Islet of Langerhans (tissue), 1 donor: ENCODE measurements around the gene PDE7B.

ENCODE experiments used
- FAIRE-seq: peaks from one replicate; lab custom pipeline; 2011; peaks lifted over from hg19 to GRCh38; lab: Jason Lieb, UNC

PDE7B gene

DNA sequence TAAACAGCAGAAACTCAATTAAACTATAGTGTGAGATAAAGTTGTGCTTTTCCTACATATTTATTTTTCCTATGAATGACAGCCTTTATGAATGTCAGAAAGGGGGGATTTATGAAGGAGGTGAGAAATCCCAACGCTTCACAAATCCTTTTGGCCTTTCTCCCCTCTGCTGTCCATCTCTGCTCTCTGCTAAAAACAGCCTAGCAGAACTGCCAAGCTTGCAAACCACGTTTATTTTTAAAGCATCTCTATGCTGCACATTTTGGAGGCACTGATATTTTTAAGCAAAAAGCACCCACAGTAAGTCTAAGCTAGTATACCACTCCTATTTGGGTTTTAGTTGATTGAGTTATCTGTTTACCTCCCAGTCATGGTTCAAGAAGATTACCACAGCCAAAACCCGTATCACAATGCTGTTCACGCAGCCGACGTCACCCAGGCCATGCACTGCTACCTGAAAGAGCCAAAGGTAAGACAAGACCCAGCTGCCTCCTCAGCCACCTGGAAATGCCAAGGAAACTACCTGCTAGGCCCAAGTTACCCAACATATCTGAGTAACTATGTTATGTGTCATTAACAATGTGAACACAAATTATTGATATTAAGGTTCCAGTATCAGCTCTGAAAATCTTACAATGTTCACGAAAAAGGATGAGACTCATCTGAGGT, 302.3 kb downstream of the PDE7B start:
- FAIRE-seq, result no peak

DNA sequence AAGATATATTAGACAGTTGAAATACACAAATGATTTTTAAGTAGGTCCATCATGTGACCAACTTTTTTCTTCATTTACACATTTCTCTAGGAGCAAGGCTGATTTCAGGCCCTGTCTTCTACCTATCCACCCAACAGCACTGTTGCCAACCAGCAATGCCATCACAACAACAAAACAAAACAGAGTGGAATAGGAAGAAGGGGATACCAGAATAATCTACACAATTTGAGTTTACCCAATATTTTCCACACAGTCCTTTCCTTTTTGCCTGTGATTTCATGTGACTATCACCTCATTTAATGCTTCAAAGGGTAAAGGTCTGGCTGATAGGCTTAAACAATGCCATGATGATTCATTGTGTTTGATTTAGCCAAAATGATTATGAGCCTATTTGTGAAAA, 303.7 kb downstream of the PDE7B start:
- FAIRE-seq, result no peak

DNA sequence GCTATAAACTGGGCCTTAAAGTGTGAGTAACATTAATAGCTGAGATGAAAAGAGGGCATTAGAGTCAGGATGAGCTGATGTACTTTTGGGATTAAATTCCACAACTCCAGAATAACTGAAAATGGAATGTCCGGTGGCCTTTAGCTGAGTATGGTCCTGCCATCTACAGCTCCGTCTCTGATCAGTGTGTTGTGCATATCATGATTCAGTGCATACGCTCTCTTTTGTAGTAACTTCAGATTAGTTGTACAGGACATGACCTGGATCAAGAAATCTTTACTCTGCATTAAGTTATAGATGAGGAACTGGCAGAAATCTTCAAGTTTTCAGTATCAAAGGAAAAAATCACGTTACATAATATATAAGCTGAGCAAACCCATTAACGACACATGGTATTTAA, 306.2 kb downstream of the PDE7B start:
- no peak for FAIRE-seq

DNA sequence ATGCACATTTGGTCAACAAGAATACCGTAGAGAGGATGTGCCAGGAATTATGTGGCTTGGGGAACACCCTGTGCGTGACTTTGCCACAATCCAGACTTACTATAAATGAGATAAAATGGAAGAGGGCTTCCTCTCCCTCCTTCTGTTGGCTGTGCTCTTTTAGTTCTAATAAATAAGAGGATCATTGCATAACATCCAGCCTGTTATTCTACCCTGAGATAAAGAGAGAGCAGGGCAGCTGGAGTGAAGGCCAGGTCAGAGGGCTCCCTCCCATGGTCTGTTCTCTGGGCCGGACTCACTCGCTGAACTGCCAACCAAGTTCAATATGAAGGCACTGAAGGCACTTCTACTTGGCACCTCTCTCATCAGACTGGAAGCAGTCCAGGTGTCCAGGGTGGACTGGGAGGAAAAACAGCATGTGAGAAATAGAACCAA, 306.9 kb downstream of the PDE7B start:
- no peak for FAIRE-seq

DNA sequence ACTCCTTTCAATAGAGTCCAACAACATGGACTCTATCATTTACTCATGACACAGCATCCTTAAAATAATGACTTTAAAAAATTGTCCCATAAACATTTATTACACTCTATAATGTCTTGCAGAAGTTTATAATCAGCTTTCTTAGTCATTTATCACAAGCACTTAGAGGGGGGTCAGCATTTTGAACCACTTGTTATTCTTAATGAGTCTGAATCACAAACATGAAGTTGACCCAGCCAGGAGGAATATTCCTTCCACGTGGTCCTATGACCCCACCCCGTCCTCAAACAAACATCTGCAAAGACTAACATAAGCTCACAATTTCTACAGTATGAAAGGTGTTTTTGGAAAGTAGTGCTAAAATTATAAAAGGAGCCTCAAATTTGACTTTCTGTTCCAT, 307.5 kb downstream of the PDE7B start:
- no peak for FAIRE-seq

DNA sequence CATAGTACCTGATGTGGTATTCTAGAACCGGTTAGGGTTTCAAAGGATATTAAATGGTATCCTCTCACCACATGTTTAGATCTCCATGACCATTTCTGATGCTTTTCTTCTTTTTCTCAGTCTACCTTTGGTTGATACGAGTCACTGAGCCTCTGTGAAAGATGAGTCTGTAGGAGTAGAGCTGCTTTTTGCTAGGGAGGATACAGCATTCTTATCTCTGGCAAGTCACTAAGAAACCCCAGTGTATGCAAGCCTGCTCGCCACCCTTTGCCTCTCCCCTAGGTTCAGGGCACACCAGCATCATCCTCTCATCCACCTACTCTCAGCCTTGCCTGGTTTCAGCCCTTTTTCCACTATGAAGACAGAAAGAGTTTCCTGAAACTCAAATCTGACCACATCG, 308.7 kb downstream of the PDE7B start:
- no peak for FAIRE-seq

DNA sequence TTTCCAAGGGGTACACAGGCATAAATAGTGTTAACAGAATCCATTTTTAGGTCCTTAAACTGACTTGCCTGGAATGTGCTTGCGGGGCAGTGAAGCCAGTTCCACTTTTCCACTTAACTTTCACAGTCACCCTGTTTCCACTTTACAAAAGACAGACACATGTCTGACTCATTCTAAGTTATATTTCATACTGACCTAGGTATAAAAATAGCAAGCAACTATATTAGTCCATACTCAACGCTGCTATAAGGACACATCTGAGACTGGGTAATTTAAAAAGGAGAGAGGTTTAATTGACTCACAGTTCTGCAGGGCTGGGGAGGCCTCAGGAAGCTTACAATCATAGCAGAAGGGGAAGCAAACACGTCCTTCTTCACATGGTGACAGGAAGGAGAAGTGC, 310.4 kb downstream of the PDE7B start:
- FAIRE-seq, result no peak

DNA sequence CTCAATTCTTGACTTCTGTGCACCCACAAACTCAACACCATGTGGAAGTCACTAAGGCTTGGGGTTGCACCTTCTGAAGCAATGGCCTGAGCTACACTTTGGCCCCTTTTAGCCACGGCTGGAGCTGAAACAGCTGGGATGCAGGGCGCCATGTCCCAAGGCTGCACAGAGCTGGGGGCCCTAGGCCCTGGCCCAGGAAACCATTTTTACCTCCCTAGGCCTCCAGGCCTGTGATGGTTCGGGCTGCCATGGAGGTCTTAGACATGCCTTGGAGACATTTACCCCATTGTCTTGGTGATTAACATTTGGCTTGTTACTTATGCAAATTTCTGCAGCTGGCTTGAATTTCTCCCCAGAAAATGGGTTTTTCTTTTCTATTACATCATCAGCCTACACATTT, 311.8 kb downstream of the PDE7B start:
- FAIRE-seq, result no peak

DNA sequence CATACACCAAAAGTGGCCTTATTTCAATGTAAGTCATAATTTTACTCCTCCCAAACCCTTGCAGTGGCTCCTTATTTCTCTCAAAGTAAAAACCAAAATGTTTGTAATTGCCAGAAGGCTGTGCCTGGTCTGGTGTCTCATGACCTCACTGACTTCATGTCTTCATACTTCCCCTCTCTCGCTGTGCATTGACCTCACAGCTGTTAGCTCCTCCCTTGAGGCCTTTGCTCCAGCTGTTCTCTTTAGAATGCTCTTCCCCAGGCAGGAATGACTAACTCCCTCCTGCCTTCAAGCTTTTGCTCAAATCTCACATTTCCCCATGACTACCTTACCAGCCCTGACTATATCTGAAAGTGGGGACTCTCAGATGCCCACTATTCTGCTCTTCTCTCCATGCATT, 315.3 kb downstream of the PDE7B start:
- no peak for FAIRE-seq

DNA sequence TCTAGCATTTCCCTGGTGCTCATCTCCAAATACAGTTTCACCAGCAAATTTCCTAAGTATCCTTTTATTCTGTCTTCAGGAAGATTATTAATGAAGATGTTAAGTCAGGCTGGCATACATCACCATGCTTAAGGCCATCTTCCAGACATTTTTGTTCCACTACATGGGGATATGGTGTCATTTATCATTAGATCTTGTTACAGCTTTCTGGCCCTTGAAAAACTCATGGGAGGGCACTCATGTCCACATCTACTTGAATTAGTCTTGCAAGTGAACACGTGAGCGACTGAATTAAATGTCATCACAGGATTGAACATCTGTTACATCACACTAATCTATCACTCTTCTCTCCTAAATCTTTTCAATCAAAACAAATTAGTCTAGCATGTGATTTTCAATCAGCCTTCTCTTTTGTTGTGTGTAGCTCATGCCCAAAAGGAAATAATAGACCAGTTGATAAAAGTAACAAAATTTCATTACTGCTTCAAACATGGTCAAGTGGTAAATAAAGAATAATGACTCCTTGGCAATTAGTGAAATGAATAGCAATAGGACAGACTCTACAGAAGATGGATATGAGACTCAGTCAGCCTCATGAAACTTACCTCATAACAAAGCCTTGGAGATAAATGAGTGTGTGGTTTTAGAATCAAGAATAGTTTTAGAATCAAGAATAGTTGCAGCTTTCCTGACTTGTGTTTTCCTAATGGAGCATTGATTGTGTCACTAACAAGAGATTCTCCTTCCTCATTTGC, 318.1 kb downstream of the PDE7B start:
- no peak for FAIRE-seq

DNA sequence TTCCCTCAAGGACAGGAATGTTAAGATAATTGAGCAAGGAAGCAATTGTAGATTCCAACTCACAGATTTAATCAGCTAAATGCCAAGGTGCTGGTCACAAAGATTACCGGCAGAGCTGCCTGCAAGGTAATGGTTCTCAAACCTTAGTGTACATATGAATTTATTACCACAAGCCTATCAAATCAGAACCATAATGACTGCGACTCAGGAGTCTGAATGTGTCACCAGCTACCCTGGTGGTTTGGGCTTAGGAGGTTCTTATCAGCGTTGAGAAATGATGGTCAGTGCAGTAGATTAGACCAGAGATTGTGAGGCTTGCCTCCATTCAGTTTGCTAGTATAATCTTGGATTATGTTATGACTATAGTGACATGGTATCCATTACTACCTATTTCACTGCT, 319.7 kb downstream of the PDE7B start:
- FAIRE-seq, result no peak

DNA sequence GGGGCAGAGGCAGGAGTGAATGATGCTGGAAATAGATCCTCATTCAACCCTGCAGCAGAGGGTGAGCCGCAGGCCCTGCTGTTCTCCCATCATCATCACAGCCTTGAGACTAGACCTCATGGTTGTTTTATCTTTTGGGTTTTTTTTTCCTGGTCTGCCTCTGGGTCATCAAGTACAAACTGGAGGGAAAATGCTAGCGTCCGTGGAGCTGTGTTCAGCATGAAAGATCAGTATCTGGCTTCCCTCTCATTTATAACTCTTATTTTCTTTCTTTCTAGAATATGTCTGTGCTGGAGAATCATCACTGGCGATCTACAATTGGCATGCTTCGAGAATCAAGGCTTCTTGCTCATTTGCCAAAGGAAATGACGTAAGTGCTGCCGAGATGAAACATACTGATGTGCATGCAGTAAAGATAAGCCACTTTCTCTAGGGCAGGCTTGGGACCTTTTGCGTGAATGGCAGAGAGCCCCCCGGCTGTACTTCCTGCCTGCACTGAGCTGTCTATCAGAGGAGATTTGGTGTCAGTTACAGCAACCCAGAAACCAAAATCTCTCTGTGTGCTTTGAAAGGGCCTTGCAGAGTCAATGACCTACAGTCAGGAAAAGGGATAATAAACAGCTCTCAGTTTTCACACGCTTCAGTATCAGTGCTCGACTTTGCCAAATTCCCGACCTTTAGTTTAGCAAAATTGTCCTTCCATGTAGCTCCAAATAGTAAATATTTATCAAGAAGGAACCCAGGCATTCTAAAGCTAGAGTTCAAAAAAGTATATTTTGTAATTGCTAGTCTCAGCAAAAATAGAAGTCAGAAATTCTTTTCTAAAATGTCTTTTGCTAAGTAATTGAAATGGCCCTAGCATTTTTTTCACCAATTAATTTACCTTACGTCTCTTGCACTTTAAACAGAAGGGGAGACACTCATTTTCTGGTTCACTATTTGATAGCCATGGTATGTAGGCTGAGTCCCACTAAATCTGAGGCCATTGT, 322.3 kb downstream of the PDE7B start:
- no peak for FAIRE-seq

DNA sequence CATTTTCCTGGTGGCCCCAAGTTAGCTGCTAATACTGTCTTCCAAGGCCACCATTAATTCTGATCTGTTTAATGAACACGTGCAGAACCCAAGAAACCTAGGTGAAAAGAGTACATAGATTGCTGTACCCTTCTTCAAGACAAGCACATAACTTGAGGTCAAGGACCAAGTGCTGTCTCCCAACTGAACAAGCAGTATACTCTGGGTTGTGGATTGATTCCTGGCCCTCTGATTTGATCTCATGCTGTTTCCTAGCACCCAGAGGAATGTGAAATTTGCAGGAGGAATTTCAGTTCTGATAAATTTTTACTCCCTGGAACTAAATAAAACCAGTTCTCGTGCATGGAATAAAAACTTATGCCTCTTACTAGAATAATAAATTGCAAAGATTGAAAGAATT, 323.0 kb downstream of the PDE7B start:
- FAIRE-seq, result no peak

DNA sequence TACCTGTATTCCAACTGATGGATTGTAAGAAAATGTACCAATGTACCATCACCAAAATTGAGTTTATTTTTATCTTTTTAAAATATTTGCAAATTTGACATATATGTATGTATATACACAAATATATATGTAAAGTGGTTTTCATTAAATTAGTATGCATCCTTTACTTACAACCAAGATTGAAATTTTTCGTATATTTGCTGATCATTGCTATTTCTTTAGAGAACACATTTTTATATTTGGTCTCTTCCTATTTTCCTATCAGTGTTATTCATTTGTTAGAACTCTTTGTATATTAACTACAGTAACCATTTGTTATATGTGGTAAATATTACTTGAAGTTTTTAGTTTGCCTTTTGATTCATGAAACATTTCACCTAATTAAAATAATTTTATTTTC, 324.4 kb downstream of the PDE7B start:
- FAIRE-seq, result no peak

DNA sequence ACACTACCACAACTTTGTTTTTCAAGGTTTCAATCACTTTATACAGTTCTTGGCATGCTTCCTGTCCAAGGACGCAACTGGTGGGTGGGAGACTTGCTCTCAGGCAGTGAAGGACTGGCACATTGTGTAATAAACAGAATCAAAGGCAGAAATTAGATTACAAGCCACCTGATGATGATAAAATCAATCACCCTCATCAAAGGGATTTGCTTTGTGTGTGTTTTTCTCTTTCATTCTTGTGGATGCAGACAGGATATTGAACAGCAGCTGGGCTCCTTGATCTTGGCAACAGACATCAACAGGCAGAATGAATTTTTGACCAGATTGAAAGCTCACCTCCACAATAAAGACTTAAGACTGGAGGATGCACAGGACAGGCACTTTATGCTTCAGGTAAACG, 327.2 kb downstream of the PDE7B start:
- FAIRE-seq, result no peak

DNA sequence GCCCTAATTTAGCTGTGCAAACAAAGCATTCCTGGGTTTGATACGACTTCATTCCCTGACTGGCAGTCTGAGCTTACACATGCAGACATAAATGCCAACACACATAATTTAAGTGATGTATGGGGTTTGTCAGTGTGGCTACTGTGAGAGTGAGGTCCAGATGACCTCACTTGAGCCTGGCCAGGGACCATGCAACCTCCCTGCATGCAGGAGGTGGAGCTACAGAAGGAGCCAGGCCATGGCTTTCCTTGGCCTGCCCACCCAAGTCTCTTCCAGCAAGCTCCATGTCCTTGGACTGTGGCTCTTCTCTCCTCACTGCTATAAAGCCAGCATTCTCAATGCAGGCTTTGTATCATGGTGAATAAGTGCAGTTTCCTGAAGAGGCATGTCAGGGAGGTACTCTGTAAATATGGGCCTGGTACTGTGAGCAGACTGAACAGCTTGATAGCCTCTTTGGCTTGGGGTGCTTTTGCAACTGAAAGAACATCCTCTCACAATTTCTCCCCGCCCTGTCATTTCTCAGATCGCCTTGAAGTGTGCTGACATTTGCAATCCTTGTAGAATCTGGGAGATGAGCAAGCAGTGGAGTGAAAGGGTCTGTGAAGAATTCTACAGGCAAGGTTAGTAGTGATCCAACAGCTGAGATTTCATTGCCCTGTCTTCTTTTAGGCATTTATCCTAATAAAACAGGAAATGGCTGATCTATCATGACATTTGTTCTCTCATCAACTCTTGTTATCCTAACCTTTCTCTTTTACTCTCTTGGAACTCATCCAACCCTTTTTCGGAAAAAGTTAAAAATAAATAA, 329.4 kb downstream of the PDE7B start:
- FAIRE-seq, result no peak

DNA sequence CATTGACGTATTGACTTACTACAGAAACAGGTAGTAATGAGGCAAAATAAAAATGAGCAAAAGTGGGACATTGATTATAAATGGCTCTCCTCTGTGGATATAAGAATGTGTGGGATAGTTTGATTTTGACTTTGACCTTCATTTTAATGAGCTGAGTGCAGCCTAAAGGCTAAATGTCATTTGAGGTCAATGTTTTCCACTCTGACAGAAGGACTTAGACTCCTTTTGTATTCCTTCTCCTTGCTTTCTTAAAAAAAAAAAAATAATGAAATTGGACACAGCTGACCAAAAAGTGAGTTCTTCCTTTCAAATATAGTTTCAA, 330.0 kb downstream of the PDE7B start:
- no peak for FAIRE-seq

DNA sequence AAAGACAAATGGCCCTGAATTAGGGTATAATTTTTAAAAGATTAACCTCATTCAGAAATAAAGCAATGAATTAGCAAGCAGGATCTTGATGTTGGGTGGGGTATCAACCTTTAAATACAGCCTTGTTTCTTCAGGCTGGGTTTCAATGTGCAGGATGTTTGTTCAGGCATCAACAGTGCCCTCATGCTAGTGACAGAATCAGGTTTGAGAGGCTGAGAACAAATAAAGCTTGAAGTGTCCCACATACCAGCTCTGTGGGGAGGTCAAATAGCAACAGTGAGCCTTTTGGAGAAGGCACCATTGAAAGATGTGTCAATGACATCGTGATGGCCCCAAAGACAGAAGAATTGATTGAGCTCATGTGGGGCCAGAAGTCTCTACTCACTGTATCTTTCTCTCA, 330.4 kb downstream of the PDE7B start:
- no peak for FAIRE-seq

DNA sequence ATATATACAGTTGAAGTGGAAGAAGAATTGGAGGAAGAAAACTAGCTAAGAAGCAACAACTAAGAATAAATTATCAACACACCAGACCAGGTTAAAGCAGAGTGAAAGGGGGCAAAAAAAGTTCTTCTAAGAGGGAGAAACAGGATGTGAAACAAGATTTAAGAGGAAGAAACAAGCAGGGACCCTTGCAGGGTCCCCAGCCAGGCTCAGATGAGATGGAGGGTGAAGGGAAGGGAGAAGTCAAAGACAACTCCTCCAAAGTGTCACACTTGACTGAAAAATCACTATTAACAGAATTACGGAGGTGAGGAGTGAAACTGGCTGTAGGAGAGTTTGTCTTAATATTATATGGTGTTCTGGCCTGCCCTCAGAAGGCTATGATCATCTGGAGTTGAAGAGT, 333.2 kb downstream of the PDE7B start:
- no peak for FAIRE-seq

DNA sequence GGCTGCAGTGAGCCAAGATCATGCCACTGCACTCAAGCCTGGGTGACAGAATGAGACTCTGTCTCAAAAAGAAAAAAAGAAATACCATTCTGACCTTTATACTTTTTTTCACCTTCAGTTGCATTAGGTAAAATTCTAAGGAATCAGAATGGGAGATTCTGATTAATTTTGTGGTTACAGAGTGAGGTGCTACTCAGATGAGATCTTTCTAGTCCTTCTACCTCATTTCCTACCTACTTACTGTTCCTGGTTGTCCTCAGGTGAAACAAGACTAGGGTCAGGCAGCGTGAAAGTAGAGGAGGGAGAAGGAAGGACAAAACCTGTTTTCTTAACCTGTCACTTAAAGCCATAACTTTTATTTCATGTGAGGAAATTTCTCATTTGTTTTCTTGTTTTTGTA, 334.9 kb downstream of the PDE7B start:
- no peak for FAIRE-seq

DNA sequence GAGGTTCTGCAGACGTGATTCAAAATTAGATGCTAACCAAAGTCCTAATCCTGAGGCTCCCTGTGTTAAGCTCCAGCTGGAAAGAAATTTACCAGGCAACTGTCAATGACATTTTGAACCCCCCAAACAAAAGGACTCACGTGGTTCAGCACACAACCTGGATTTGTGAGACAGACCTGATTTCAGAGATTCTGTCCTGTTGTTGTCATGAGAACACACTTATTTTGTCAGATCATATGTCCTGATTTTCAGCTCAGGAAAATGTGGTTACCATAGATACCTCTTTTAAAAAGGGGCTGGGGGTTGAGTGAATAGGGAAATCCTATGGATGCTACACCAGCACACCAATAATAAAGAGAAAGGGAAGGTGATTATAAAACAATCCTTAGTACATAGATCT, 337.0 kb downstream of the PDE7B start:
- FAIRE-seq, result no peak

DNA sequence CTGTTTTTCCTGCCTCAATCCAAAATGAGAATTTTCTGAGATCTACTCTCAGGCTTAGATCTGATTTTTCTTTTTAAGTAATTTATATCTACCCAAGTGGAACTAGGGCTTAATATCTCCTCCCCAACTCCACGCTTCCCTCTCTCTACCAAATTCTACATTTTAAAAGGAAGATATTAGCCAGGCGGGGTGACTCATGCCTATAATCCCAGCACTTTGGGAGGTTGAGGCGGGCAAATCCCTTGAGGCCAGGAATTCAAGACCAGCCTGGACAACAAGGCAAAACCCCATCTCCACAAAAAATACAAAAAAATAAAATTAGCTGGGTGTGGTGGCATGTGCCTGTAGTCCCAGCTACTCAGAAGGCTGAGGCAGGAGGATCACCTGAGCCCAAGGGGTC, 337.6 kb downstream of the PDE7B start:
- FAIRE-seq, result no peak
